HL-60/S4 (cell line): Measurements from ENCODE around the gene LUZP1.

Experiments used
- in situ Hi-C: fragments of 300-500 bp; cut with MboI; formaldehyde crosslinking; loops from 2 replicates; pipeline ENCODE4 v1.14.3; 2022; ENCODE audit warnings: low sequenced_read_pairs

LUZP1 gene

DNA sequence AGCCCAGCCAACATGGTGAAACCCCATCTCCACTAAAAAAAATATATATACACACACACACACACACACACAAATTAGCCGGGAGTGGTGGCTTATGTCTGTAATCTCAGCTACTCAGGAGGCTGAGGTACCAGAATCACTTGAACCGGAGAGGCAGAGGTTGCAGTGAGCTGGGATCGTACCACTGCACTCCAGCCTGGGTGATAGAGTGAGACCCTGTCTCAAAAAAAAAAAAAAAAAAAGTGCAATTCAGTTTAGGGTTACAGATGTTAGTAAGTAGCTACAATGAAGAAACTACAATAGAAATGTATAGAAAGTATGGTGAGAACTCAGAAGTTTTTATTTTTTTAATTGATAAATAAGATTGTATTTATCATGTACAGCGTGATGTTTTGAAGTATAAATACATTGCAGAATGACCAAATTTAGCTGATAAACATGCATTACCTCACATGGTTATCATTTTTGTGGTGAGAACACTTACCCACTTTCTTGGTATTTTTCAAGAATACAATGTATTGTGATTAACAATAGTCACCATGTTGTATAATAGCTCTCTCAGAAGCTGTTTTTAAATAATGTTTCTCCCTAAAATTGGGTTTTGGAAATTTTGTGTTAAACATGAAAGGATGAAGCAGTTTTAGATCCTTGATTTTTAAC is 131.4 kb downstream of the LUZP1 start:
- in situ Hi-C loops, result no loop called here

- in situ Hi-C loops, result no loop called here
These were observed 132.7 kb downstream of the LUZP1 start for GRCh38 chr1:23035823-23036452.
